ENCODE results near the gene TEX14.

Gene TEX14

DNA sequence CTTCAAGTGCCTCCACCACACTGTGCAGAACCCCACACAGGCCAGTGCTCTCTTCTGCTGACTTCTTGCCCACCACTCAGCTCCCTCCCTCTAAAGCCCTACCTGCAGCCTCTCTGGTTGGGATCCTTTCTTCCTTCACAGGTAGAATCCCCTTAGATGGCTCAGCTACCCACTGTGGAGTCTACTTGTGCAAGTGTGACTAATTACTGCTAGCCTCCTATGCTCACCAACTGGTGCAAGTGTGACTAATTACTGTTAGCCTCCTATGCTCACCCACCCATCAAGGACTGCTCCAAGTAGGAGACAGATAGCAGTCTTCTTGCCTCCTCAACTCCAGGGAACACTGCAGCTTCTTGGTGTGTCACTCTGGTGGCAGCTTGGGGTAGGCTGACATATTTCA lies 43.6 kb downstream of the TEX14 start:
- no peak for FAIRE-seq

DNA sequence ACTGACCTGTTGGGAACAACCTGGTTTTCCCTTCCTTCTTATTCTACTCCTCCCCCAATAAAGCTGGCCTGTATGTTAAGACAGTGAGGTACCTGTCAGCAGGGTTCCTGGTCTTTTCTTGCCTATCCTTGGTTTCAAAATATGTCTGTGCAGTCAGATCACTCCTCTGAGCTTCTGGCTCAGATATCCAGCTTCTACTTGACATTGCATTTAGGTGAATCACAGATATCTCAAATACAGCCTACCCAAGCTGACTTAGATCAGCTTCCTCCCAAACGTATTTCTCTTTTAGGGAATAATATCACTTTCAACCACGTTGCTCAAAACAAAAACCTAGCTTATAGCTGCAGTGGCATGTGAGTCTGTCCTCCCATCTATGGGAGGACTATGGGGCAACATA lies 48.7 kb downstream of the TEX14 start:
- no peak for FAIRE-seq

DNA sequence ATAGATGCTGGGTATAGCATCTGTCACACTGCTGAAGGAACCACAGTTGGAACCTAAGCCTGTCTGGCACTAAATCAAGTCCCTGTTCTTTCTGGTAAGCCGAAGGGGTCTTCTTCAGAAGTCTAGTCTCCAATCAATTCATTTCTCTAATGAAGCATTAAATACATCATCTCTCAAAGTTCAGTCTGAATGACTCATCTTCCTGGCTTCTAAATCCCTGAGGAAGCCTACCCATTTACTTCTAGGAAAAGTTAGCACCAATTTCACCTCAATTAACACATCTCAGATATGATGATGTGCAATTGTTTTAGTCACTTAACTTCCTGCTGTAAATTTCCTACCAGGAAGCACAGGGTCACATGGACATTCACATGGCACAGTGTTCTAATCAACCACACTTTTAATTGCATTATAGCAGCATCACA lies 49.9 kb downstream of the TEX14 start:
- FAIRE-seq, result no peak

DNA sequence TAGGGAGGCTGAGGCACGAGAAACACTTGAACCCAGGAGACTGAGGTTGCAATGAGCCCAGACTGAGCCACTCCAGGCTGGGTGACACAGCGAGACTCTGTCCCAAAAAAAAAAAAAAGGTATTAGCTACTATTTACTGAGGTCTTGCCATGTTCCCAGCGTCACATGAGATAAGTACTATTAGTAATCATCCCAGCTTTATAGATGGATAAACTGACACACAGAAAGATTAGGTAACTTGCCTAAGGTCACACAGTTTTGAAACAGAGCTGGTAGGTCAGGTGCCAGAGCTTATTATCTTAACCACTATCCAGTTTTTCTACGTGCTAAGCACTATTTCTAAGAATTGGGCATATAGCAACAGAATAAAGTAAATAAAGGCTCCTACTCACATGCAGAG lies 51.6 kb downstream of the TEX14 start:
- FAIRE-seq, result no peak

DNA sequence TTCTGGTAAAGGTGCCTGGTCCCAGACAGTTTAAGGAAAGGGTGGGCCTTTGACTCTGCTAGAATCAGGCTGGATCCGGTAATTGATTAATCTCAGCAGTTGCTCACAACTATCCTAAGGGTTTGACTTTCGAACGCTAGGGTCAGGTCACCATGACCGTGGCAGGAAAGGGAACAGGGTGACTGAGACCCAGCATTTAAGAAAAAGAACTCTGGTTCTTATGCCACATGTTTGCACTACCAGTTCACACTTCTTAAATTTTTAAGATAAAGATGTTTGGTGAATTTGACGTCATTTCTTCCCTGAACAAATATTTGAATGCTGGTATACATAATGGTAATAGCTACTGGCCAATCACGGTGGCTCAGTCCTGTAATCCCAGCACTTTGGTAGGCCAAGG lies 52.2 kb downstream of the TEX14 start:
- FAIRE-seq, result no peak

DNA sequence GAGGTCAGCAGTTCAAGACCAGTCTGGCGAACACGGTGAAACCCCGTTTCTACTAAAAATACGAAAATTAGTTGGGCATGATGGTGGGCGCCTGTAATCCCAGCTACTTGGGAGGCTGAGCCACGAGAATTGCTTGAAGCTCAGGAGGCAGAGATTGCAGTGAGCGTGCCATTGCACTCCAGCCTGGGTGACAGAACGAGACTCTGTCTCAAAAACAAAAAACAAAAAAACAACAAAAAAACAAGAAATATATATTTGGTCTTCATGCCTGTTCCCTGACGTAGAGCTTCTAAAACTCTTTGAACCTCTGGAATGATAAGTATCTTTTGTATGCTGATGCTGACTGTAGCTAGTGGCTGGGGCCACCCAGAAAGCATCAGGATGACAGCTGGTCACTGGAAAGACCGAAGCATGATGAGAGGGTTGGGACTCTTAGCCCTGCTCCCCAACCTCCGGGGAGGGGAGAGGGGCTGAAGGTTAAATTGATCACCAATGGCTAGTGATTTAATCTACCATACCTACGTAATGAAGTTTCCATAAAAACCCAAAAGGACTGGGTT lies 54.8 kb downstream of the TEX14 start:
- no peak for FAIRE-seq

DNA sequence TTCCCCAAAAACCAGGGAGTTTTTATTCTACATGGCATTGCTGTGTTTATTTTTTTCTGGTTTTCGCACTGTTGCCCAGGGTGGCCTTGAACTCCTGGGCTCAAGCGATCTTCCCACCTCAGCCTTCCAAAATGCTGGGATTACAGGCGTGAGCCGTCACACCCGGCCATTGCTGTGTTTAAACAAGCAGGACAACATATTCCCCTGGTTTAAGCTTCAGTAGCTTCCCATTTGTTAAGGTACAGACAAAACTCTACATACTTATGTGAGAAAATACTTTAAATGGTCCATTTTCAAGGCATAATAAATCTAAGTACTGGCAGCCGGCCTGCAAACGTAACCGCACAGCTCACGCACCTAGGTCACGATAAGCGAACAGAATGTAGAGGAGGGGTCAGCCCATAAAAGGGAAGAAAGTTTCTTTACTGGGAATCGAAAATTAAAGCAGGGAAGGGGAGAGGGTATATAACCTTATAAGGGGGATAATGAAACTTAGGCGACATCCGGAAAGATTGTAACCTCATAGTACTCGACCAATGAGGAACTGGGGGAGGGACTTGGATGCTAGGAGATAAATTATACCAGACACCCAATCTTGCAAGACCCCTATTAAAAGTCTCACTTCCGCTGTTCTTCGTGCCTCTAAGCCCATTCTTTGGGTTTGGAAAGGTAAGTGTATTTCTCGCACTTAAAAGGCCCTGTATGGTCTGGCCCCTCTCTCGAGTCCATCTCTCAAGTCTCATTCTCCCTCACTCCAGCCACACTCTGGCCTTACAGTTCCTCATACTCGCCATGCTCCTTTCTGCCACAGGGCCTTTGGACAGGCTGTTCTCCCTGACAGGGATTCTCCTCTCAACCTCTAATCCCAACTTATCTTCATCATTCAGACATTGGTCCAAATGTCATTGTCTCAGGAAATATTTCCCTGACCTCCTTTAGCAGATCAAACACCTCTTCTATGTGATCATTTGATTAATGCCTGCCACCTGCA lies 59.2 kb downstream of the TEX14 start:
- FAIRE-seq, result no peak

DNA sequence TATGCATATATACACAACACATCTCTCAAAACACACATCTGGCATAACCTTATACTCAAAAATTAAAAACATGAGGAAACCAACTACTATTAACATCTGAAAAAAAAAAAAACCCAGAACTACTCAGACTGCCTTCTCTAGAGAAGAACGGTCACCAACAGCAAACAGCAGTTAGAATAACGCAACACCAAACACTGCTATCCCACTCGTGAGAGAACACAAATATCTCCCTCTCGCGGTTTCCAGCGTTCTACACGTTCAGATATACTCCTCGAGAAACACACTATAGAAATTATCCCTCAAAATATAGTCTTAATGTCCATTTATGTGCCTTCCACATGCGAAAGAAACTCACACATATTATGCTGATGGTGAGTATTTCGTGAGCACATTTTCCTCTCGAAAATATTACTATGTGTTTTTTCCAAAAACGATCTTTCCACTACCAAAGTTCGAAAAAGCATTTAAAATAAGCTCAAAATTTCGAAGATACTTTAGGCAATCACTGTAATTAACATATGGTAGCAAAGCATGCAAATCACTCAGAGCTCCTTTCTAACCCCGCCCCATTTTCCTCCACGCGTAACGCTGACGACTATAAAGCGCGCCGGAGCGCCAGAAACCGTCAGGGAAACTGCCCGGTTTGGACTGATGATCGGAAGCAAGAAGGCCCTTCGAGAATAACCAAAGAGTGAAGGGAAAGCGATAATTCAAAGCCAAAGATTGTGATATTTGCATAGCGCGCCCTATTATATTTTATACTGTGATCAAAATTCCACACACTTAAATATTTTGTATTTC lies 60.1 kb downstream of the TEX14 start:
- FAIRE-seq, result peak; percentile 94

DNA sequence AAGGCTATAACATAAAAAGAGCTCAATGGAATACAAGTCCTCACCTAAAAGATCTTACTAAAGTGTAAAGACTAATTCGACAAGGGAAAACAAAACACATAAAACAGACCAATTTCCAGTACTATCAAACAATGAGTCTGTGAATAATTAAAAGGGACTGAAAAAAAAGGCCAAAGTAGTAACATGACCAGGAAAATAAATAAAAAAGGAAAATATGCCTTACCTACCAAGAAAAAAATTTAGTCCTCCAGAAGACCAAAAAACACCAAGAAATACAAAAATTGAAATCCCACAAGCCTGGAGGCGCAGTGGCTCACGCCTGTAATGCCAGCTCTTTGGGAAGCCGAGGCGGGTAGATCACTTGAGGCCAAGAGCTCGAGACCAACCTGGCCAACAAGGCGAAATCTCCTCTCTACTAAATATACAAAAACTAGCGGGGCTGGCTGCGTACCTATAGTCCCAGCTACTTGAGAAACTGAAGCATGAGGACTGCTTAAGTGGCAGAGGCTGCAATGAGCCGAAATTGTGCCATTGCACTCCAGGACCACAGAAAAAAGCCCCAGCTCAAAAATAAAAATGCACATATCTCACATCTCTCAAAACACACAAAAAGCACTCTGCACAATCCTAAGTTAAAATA lies 60.8 kb downstream of the TEX14 start:
- no peak for FAIRE-seq

DNA sequence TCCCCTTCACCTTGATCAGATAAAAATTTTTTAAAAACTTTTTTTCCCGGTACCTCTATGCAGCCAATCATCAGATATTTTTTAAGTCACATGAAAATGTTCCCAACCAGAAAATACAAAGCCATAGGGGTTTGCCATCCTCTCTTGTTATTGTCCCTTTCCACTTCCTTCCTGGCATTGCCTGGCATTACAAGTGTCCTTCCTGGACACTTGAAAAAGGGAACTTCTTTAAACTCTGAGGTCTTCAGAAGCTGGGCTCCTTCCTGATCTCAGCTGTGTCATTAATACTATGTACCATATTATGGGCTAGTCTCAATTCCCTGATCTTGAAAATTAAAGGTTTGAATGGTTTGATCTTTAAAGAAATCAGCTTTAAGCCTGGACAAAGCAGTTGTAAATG lies 64.9 kb downstream of the TEX14 start:
- FAIRE-seq, result no peak

DNA sequence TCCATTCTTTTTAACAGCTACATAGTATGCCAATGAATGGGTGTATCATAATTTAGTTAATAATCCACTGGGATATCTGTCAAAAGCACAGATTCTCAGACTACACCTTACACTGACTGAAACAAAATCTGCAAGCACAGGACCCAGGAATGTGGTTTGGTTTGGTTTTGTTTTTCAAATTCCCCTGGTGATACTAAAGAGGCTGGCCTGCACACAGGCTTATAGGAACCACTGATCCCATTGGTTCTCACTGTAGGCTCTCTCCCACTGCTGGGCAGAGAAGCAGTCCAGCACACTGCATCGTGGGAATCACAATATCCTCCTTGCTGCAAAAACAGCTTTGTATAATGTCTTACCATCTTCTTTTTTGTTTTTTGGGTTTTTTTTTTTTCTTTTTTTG lies 67.1 kb downstream of the TEX14 start:
- FAIRE-seq, result no peak

DNA sequence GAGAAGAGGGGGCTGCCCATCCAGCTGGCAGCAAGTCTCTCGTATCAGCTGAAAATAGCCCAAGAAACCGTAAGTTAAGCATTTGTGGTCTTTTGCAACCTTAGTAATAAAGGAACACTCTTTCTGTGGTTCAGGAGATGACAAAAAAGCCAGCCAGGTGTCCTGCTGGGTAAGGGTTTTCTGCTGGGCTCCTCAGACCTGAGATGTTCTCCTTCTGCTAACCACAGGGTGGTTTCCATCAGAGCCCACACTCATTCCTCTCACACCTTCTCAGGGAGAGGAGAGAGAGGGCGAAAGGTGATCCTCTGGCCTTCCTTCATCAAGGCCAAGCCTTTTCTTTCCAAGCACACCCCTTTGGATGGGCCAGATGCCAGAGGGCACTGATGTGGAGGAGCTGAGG lies 70.7 kb downstream of the TEX14 start:
- no peak for FAIRE-seq

DNA sequence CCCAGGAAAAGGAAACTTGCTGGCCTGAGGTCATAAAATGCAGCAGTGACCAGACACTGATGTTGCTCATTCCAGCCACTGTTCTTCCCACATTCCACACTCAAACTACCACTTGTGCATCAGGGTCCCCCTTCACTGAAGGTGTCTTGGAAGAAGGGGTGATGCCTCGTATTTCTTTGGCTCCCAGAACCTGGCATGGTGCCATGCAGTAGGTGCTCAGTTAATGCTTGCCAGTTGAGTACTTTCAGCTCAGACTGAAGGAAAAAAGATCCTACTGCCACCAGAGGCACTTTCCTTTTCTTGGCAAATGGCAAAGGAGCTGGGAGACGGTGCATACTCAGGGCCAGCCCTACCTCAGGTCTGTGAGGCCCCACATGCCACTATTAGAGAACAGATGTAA lies 73.5 kb downstream of the TEX14 start:
- no peak for FAIRE-seq

DNA sequence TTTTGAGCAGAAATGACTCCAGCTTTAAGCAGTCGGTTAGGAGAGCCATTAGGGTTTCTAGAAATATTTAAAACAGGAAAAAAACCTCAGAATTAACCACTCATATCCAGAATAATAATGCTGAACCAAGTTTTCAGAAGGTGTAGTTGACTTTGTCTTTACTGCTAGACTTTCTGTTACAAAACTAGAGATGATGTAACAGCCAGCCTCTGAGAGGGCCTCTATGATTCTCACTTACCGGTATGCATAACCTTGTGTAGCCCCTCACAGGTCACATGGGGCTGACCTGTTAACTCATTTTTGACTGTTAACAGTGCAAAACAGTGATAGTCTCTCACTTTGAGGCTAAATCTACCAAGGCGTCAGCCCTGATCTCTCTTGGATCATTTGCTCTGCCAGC lies 74.3 kb downstream of the TEX14 start:
- no peak for FAIRE-seq

DNA sequence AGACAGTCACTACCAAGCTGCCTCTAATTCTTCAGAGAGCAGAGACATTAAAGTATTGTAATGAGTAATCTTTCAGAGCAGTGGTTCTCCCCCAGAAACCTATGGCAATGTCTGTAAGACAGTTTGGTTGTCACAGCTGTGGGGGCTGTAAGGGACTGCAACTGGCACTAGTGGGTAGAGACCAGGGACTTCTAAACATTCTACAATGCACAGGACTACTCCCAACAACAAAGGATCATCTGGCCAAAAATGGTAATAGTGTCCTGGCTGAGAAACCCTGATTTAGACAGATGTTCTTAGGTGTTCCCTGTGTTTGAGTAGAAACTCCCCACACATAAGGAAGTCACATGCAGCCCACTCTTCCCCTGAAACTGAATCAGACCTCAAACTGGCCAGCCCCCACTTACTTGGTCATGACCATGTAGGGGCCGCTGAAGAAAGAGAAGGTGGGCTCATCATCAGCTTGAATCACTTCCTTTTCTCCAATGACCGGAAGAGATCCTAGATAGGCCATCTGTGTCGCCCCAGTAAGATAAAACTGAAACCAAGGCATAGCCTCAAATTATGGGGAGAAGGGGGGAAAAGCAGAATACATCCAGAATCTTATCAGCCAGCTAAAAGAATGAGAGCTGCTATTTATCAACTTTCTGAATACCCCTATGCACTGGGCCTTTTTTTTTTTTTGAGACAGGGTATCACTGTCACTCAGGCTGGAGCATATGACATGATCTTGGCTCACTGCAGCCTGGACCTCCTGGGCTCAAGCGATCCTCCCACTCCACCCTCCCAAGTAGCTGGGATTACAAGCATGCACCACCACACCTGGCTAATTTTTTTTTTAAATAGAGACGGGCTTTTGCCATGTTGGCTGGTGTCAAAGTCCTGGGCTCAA lies 75.8 kb downstream of the TEX14 start:
- no peak for FAIRE-seq

DNA sequence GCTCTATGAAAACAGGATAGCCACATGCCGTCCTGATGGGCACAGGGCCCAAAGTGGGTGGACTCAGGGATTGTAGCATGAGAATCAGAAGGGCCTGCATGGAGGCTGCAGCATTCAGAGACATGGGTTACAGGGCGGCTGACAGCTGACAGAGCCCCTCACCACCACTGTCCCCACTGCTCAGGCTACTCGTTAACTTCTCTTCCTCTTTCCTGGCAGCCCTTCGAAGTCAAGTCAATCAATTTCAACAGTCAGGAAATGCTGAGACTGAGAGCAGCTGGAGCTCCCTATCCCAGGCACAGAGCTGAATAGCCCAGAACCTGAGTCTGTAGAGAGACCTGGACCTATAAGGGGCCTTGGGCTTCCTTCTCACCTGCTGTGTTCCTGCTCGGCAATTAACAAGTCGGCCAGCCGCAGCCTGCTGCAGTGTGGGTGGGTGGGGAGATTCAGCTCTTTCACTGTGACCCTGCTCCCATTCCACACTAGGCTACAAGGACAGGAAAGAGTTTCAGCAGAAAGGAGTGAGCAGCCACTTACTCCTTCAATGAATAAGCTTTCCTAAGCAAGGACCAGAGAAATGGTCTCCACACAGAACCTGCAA lies 76.9 kb downstream of the TEX14 start:
- FAIRE-seq, result no peak

DNA sequence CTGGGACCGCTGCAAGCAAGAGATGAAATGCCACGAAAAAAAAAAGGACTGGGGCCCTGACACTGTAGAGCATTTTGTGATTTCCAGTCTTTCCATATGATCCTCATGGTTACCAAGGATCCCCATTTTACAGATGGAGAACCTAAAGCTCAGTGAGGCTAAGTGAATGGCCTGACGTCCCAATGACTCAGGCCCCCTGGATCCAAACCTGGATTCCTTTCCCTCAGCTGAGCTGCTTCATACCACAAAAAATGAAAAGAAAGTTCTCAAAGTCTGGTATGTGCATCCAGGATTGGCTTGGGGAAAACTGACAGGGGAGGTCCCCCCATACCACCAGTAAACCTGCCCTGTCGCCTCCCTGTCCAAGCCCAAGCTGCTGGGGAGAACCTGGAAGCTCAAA lies 80.5 kb downstream of the TEX14 start:
- no peak for FAIRE-seq

DNA sequence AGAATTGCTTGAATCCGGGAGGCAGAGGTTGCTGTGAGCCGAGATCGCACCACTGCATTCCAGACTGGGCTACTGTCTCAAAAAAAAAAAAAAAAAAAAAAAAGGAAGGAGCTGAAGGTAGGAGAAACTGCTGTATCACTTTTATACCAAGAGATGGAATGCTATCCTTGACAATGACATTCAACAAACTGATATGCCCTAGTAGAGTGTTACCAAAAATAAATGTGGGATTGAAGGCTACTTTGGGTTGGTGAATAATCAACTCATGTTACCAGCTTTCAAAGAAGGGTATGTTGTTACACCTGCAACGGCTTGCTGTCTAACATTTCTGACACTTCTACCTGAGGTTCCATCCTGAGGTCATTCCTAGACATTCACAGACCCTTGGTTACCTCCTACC lies 84.9 kb downstream of the TEX14 start:
- no peak for FAIRE-seq

DNA sequence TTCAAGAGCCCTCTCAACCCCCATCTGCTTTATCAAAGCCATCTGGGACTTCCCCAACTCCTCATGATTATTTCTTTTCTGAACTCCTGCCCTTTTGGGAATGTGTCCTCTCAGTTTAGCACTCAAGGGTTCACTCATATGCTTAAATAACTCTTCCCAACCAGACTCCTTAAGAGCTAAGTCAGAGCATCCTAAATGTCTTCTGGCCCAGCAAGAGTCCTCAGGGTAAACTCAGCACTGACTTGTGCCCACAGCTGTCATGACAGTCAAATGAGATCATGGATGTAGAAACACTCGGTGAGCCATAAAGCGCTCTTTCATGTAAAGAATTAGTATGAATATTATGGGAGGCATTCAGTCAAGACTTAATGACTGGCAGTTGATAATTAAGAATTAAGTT lies 85.9 kb downstream of the TEX14 start:
- no peak for FAIRE-seq

DNA sequence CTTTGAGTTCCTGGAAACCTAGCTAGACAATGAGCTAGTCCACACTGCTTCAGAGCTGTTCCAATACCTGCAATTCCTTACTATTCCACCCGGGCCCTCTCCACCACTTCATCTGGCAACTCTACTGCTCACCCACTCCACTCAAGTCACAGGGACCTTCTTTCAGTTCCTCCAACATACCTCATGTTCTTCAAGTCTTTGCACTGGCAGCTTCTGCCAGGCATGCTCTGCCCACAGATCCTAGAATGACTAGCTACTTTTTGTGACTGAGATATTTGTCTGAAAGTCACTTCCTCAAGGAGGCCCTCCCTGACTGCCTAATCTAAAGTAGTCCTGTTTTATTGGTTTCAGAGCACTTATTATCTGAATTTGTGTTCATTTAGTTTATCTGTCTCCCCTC lies 86.4 kb downstream of the TEX14 start:
- no peak for FAIRE-seq

DNA sequence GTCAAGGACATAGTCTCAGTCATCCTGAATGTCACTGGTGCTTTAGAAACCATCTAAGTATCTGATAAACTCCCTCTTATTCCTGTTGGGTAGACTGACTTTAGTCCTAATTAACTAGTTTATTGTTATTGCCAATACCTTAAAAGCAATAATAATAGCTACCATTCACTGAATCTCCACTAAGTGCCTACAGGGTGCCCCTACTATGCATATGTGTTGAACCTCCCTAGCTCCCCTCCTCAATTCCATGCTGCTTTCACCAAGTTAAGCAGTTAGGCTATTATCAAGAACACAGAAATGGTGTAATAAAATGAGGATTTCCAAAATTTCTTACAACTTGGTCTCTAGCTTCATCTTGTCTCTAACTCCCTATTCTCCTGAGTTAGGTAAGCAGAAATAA lies 89.9 kb downstream of the TEX14 start:
- FAIRE-seq, result no peak

DNA sequence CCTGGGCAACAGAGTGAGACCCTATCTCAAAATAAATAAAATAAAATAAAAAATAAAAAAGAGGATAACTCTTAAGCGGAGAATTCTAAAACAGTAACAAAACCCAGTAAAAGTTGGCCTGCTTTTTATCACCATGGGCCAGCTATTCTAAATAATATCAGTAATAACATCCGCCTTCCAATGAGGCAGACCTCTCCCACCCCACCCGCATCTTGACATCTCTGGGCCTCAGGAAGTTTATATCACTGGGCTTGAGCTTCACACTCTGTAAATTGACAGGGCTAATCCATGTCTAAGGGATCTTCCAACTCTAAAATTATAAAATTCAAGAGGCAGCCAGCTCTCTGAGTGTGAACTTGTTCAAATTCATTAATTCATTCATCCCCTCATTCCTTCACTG lies 94.5 kb downstream of the TEX14 start:
- FAIRE-seq, result no peak

Measured in TTC549 (cell line).